ENCODE results near the gene NBPF8.
"Not testable (repeated sequence)": the region's sequence is repeated elsewhere in the genome, so short reads cannot be mapped to it uniquely, and the experiment has no call there.

The NBPF8 gene

GRCh38 chr1:120414911-120415480, at the start of gene NBPF8:
NBPF8 (plus strand) TSS chr1:120415035; CDS start chr1:120436523, 21,488 bp downstream.
- H3K9ac ChIP-seq (ENCODE audit: low read depth, low read length); H3K4me1 ChIP-seq (ENCODE audit: insufficient read depth, low read length); H3K36me3 ChIP-seq (ENCODE audit: insufficient read depth, low read depth, low read length); H3K9me3 ChIP-seq (ENCODE audit: insufficient read depth, low read depth, low read length); H3K27ac ChIP-seq (ENCODE audit: low read length): not testable (repeated sequence)
- peak within 1 kb of the TSS; percentile 60 for H3K4me3 ChIP-seq (ENCODE audit: low read length)
- H3K27me3 ChIP-seq (ENCODE audit: insufficient read depth, low read length), result peaks cover 14% of the 10 kb centered on the region

GRCh38 chr1:120367709-120368108, 47.1 kb upstream of the NBPF8 start:
- not testable (repeated sequence) for H3K9ac ChIP-seq (ENCODE audit: low read depth, low read length); H3K9me3 ChIP-seq (ENCODE audit: insufficient read depth, low read depth, low read length); H3K27me3 ChIP-seq (ENCODE audit: insufficient read depth, low read length)

GRCh38 chr1:120386651-120387050, 28.2 kb upstream of the NBPF8 start:
- H3K4me3 ChIP-seq (ENCODE audit: low read length); H3K27ac ChIP-seq (ENCODE audit: low read length); H3K9ac ChIP-seq (ENCODE audit: low read depth, low read length); H3K36me3 ChIP-seq (ENCODE audit: insufficient read depth, low read depth, low read length); H3K9me3 ChIP-seq (ENCODE audit: insufficient read depth, low read depth, low read length); H3K27me3 ChIP-seq (ENCODE audit: insufficient read depth, low read length); H3K4me1 ChIP-seq (ENCODE audit: insufficient read depth, low read length): not testable (repeated sequence)

More at GRCh38 chr1:120367709-120368108, 47.1 kb upstream of the NBPF8 start:
- not testable (repeated sequence) for H3K4me3 ChIP-seq (ENCODE audit: low read length); H3K4me1 ChIP-seq (ENCODE audit: insufficient read depth, low read length); H3K27ac ChIP-seq (ENCODE audit: low read length); H3K36me3 ChIP-seq (ENCODE audit: insufficient read depth, low read depth, low read length)

GRCh38 chr1:120388597-120389126, 26.2 kb upstream of the NBPF8 start:
- H3K4me1 ChIP-seq (ENCODE audit: insufficient read depth, low read length), result not testable (repeated sequence)

GRCh38 chr1:120391365-120391764, 23.5 kb upstream of the NBPF8 start:
- not testable (repeated sequence) for H3K9ac ChIP-seq (ENCODE audit: low read depth, low read length); H3K4me3 ChIP-seq (ENCODE audit: low read length); H3K4me1 ChIP-seq (ENCODE audit: insufficient read depth, low read length); H3K9me3 ChIP-seq (ENCODE audit: insufficient read depth, low read depth, low read length); H3K36me3 ChIP-seq (ENCODE audit: insufficient read depth, low read depth, low read length); H3K27ac ChIP-seq (ENCODE audit: low read length); H3K27me3 ChIP-seq (ENCODE audit: insufficient read depth, low read length)

More at GRCh38 chr1:120388597-120389126, 26.2 kb upstream of the NBPF8 start:
- not testable (repeated sequence) for H3K4me3 ChIP-seq (ENCODE audit: low read length); H3K27me3 ChIP-seq (ENCODE audit: insufficient read depth, low read length); H3K27ac ChIP-seq (ENCODE audit: low read length); H3K36me3 ChIP-seq (ENCODE audit: insufficient read depth, low read depth, low read length); H3K9ac ChIP-seq (ENCODE audit: low read depth, low read length); H3K9me3 ChIP-seq (ENCODE audit: insufficient read depth, low read depth, low read length)

GRCh38 chr1:120393316-120394232, 21.3 kb upstream of the NBPF8 start:
- not testable (repeated sequence) for H3K9ac ChIP-seq (ENCODE audit: low read depth, low read length); H3K4me3 ChIP-seq (ENCODE audit: low read length); H3K27me3 ChIP-seq (ENCODE audit: insufficient read depth, low read length); H3K36me3 ChIP-seq (ENCODE audit: insufficient read depth, low read depth, low read length); H3K4me1 ChIP-seq (ENCODE audit: insufficient read depth, low read length); H3K27ac ChIP-seq (ENCODE audit: low read length); H3K9me3 ChIP-seq (ENCODE audit: insufficient read depth, low read depth, low read length)

- not testable (repeated sequence) for H3K4me3 ChIP-seq (ENCODE audit: low read length); H3K4me1 ChIP-seq (ENCODE audit: insufficient read depth, low read length); H3K9ac ChIP-seq (ENCODE audit: low read depth, low read length); H3K9me3 ChIP-seq (ENCODE audit: insufficient read depth, low read depth, low read length); H3K27me3 ChIP-seq (ENCODE audit: insufficient read depth, low read length); H3K27ac ChIP-seq (ENCODE audit: low read length); H3K36me3 ChIP-seq (ENCODE audit: insufficient read depth, low read depth, low read length)
Observed at GRCh38 chr1:120405348-120405747, 9.5 kb upstream of the NBPF8 start.

GRCh38 chr1:120414451-120414850, 384 bp upstream of the NBPF8 start:
- H3K36me3 ChIP-seq (ENCODE audit: insufficient read depth, low read depth, low read length); H3K9ac ChIP-seq (ENCODE audit: low read depth, low read length); H3K4me1 ChIP-seq (ENCODE audit: insufficient read depth, low read length); H3K9me3 ChIP-seq (ENCODE audit: insufficient read depth, low read depth, low read length); H3K4me3 ChIP-seq (ENCODE audit: low read length); H3K27ac ChIP-seq (ENCODE audit: low read length): not testable (repeated sequence)
- peaks cover 14% of the 10 kb centered on the region for H3K27me3 ChIP-seq (ENCODE audit: insufficient read depth, low read length)

GRCh38 chr1:120415492-120415961, 692 bp downstream of the NBPF8 start:
- H3K4me1 ChIP-seq (ENCODE audit: insufficient read depth, low read length); H3K9me3 ChIP-seq (ENCODE audit: insufficient read depth, low read depth, low read length); H3K36me3 ChIP-seq (ENCODE audit: insufficient read depth, low read depth, low read length); H3K9ac ChIP-seq (ENCODE audit: low read depth, low read length); H3K27ac ChIP-seq (ENCODE audit: low read length): not testable (repeated sequence)
- H3K4me3 ChIP-seq (ENCODE audit: low read length), result peak overlapping the region; percentile 60
- H3K27me3 ChIP-seq (ENCODE audit: insufficient read depth, low read length), result peaks cover 14% of the 10 kb centered on the region

- not testable (repeated sequence) for H3K4me3 ChIP-seq (ENCODE audit: low read length); H3K9me3 ChIP-seq (ENCODE audit: insufficient read depth, low read depth, low read length); H3K9ac ChIP-seq (ENCODE audit: low read depth, low read length); H3K36me3 ChIP-seq (ENCODE audit: insufficient read depth, low read depth, low read length); H3K27ac ChIP-seq (ENCODE audit: low read length); H3K4me1 ChIP-seq (ENCODE audit: insufficient read depth, low read length)
- peaks cover 46% of the 10 kb centered on the region for H3K27me3 ChIP-seq (ENCODE audit: insufficient read depth, low read length)
Observed at GRCh38 chr1:120425063-120425462, 10.2 kb downstream of the NBPF8 start.

- H3K27me3 ChIP-seq (ENCODE audit: insufficient read depth, low read length); H3K4me1 ChIP-seq (ENCODE audit: insufficient read depth, low read length); H3K4me3 ChIP-seq (ENCODE audit: low read length); H3K9ac ChIP-seq (ENCODE audit: low read depth, low read length); H3K36me3 ChIP-seq (ENCODE audit: insufficient read depth, low read depth, low read length); H3K27ac ChIP-seq (ENCODE audit: low read length); H3K9me3 ChIP-seq (ENCODE audit: insufficient read depth, low read depth, low read length): not testable (repeated sequence)
Observed at GRCh38 chr1:120431626-120432025, 16.8 kb downstream of the NBPF8 start.

GRCh38 chr1:120433831-120434230, 19.0 kb downstream of the NBPF8 start:
- H3K9ac ChIP-seq (ENCODE audit: low read depth, low read length); H3K36me3 ChIP-seq (ENCODE audit: insufficient read depth, low read depth, low read length); H3K4me1 ChIP-seq (ENCODE audit: insufficient read depth, low read length); H3K4me3 ChIP-seq (ENCODE audit: low read length); H3K9me3 ChIP-seq (ENCODE audit: insufficient read depth, low read depth, low read length); H3K27me3 ChIP-seq (ENCODE audit: insufficient read depth, low read length); H3K27ac ChIP-seq (ENCODE audit: low read length): not testable (repeated sequence)
